AG10803 (cell line): Measurements from ENCODE around the gene NEB.

Experiments used
- DNase-seq: peaks from one replicate; pipeline ENCODE4 v3.0.0; 2010; ENCODE audit warnings: low read depth
- H3K4me3 ChIP-seq: 2 replicates; pipeline ENCODE4 v1.5.1; 2011; ENCODE audit warnings: mild to moderate bottlenecking, low read length, control low read depth
- TF ChIP-seq, protein P1 (sequence below): conservative IDR thresholded peaks from 2 replicates; pipeline ENCODE4 v1.5.1; 2011; ENCODE audit warnings: mild to moderate bottlenecking, low read length, control low read depth, inconsistent platforms

NEB gene

GRCh38 chr2:151733771-151734672 lies at the start of gene NEB:
TSS of gene NEB (minus strand) at chr2:151734476. CDS start at chr2:151733156, 1,320 bp downstream.
- TF ChIP-seq, protein P1, sequence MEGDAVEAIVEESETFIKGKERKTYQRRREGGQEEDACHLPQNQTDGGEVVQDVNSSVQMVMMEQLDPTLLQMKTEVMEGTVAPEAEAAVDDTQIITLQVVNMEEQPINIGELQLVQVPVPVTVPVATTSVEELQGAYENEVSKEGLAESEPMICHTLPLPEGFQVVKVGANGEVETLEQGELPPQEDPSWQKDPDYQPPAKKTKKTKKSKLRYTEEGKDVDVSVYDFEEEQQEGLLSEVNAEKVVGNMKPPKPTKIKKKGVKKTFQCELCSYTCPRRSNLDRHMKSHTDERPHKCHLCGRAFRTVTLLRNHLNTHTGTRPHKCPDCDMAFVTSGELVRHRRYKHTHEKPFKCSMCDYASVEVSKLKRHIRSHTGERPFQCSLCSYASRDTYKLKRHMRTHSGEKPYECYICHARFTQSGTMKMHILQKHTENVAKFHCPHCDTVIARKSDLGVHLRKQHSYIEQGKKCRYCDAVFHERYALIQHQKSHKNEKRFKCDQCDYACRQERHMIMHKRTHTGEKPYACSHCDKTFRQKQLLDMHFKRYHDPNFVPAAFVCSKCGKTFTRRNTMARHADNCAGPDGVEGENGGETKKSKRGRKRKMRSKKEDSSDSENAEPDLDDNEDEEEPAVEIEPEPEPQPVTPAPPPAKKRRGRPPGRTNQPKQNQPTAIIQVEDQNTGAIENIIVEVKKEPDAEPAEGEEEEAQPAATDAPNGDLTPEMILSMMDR, result no peak
- no peak for DNase-seq
- H3K4me3 ChIP-seq, result no peak within 1 kb of the TSS

DNA sequence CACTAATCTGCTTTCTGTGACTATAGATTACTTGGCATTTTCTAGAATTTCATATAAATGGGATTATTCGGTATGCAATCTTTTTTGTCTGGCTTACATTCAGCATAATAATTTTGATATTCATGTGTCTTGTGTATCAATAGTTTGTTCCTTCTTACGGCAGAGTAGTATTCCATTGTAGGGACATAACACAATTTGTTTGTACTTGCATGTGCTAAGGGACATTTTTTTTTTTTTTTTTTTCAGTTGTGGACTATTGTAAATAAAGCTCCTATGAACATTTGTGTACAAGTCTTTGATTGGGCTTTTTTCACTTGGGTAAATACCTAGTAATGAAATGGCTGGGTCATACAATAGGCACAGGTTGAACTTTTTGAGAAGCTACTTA lies 48.9 kb upstream of the NEB start:
- DNase-seq, result no peak
- H3K4me3 ChIP-seq, result no peak overlapping the region
- TF ChIP-seq, protein P1, result no peak

DNA sequence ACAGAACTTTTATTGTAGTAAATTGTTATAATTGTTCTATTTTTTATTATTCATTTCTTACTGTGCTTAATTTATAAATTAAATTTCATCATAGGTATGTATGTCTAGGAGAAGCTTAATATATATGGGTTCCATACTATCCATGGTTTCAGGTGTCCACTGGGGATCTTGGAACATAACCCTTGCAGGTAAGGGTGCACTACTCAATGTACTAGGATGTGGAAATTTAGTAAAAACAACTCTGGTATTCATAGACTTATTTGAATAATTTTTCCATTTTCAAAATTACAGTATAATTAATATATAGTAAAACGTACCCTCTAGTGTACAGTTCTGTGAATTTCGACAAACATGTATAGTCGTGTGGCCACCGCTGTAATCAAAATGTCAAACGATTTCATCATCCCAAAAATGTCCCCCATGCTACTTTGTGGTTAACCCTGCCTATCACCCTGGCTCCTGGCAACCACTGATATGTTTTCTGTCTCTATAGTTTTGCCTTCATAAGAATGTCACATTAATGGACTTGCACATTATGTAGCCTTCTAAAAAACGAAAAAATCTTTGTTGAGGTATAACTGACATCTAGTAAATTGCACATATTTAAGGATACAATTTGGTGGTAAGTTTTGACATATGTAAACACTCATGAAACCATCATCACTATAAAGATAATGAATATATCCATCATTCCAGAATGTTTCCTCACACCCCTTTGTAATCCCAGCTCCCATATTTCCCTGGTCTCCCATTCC lies 48.3 kb upstream of the NEB start:
- TF ChIP-seq, protein P1, result no peak
- no peak overlapping the region for H3K4me3 ChIP-seq
- no peak for DNase-seq

DNA sequence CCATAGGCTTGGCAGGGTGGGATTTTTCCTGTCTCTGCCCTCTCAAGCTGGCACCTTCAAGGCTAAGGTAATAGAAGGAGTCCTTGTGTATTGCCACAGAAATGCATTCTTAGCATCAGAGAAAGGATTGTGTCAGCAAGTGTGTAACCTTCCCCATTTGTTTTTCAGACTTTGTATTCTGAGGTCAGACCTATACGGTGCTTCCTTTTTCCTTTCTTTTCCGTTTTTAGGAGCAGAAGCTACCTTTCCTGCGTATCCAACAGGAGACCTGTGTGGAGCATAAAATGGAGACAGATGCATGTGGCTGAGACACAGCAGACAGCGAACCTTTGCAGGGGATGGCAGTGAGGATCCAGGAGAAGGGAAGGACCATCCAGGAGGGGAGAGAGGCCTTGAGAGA lies 47.4 kb upstream of the NEB start:
- TF ChIP-seq, protein P1, result no peak
- H3K4me3 ChIP-seq, result no peak overlapping the region
- no peak for DNase-seq

DNA sequence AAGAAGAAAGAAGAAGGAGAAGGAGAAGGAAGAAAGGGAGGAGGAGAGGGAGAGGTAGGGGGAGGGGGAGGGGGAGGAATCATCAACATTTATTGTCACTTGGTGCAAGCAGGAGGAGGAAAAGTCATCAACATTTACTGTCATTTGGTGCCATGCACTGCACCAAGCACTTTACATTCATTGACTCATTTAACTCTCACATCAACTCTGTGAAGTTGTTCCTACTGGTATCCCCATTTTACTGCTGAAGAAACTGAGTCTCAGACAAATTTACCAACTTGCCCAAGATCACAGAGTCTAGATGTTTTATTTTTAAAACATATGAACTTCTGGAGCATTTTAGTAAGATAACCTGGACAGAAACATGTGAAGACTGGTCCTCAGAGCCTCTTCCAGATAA lies 46.7 kb upstream of the NEB start:
- TF ChIP-seq, protein P1, result no peak
- H3K4me3 ChIP-seq, result no peak overlapping the region
- DNase-seq, result no peak

- TF ChIP-seq, protein P1, result no peak
- DNase-seq, result no peak
- no peak overlapping the region for H3K4me3 ChIP-seq
Observed at GRCh38 chr2:151777935-151778334, 43.7 kb upstream of the NEB start.

- DNase-seq, result no peak
- no peak overlapping the region for H3K4me3 ChIP-seq
Observed at GRCh38 chr2:151777487-151777886, 43.2 kb upstream of the NEB start.

More at GRCh38 chr2:151777487-151777886, 43.2 kb upstream of the NEB start:
- TF ChIP-seq, protein P1, result no peak
